SIG-M5 treated with dmso at 0.1 percent for 504 hours (cell line): Measurements from ENCODE around the gene AFAP1L2.

Experiments
- DNase-seq: peaks from one replicate; lab custom pipeline; 2025; ENCODE audit not compliant: unreplicated experiment; lab: John Stamatoyannopoulos, UW

Gene AFAP1L2

DNA sequence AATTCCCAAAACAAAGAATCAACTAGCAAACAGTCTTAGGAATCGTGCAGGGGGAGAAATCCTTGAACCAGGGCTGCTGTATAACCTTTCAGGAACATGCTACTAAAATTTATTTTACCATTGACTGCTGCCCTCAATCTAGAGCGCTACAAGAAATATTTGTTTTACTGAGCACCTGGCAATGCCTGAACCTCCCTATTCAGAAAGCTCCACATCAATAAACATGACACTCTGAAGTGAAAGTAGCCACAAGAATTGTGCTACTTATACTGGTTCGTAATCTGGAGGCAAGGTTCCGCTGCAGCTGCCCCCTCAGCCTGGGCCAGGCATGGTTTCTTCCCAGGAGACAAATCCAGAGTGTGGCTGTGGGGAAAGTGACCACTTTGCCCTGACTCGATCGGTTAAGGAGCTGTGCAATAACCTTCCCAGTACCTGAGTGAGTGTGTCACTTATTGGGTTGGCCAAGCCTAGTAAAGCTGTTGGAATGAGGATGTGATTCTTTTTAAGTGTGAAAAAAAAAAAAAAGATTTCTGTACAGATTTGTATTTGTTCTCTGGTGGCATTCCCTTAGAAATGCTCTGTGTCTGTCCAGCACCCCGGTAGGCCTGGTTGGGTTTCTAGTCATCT lies 157.5 kb downstream of the AFAP1L2 start:
- DNase-seq, result no peak

- no peak for DNase-seq
Observed at GRCh38 chr10:114245121-114245791, 159.0 kb downstream of the AFAP1L2 start.
